GM18519 (cell line): Measurements from ENCODE around the gene GLT1D1.
"Not testable (repeated sequence)": the region's sequence is repeated elsewhere in the genome, so short reads cannot be mapped to it uniquely, and the experiment has no call there.

ENCODE experiments used
- ATAC-seq: cut with Tn5 transposase; IDR thresholded peaks from one replicate; pipeline ENCODE4 v1.9.1; 2021; ENCODE audit warnings: mild to moderate bottlenecking, moderate library complexity; ENCODE audit not compliant: unreplicated experiment, low FRiP score

GLT1D1 gene

DNA sequence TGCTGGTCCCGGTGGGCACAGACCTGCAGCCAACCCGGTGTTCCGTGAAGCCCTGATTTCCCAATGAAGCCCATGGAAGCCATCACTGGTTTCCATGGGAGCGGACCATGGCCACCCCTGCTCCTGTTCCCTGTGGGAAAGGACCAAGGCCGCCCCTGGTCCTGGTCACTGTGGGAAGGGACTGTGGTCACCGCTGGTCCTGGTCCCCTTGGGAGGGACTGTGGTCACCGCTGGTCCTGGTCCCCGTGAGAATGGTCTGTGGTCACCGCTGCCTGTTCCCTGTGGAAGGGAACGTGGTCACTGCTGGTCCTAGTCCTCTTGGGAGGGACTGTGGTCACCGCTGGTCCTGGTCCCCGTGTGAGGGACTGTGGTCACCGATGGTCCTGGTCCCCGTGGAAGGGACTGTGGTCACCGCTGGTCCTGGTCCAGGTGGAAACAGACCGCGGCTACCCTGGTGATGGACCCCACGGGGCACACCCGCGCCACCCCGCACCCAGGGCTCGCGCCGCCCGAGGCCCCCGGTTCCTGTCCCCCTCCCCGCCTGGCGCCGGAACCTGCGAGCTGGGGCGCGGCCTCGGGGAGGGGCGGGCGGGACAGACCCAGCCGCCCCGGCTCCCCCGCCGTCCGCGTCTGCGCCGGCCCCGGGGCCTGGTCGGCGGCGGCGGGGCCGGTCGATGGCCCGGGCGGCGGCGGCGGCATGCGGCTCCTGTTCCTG, at the start of gene GLT1D1:
Gene GLT1D1, plus strand, starts transcription at position 594 of the 715 bp plus-strand sequence. Its CDS starts 104 bp downstream, at position 698.
- no peak for ATAC-seq

DNA sequence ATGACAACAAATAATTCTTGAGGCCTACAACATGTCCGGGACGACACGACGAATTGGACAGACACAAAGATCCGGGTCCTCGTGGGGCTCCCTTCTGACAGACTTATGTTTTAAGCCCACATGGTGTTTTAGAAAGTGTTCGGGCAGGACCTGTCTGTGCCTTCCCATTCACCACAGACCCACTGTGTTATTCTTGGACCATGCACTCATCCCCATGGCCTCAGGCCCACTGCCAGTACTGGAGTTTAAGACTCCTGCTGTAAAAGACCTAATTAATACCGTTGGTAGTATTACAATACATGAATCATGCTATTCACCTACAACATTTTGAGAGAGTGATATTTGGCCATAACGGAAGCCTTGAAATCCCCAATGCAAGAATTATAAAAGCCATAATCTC, 49.5 kb upstream of the GLT1D1 start:
- ATAC-seq = no peak

DNA sequence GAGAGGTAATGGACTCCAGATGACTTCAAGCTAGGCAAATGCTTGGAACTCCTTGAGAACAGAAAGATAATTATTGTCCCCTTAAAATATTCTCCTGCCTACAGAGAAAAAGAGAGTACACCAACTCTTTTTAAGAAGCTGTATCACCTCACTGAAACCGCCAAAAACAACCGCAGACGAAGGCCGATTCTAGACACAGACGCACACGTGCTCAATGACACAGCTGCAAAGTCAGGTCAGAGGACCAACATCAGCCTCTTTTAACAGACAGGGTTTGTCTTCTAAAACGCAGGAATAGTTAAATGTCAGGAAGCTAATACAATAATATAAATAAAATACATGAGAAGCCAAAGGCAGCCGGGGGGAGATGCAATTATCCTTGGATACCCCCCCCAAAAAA, 48.5 kb upstream of the GLT1D1 start:
- no peak for ATAC-seq

DNA sequence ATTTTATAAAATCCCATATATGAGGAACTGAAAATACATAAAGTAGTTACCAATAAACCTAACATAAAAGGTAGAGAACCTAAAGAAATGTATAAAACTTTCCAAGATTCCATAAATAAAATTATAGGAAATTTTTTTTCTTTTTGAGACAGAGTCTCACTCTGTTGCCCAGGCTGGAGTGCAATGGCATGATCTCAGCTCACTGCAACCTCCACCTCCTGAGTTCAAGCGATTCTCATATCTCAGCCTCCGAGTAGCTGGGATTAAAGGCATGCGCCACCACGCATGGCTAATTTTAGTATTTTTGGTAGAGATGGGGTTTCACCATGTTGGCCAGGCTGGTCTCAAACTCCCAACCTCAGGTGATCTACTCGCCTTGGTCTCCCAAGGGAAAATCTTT, 47.9 kb upstream of the GLT1D1 start:
- not testable (repeated sequence) for ATAC-seq

DNA sequence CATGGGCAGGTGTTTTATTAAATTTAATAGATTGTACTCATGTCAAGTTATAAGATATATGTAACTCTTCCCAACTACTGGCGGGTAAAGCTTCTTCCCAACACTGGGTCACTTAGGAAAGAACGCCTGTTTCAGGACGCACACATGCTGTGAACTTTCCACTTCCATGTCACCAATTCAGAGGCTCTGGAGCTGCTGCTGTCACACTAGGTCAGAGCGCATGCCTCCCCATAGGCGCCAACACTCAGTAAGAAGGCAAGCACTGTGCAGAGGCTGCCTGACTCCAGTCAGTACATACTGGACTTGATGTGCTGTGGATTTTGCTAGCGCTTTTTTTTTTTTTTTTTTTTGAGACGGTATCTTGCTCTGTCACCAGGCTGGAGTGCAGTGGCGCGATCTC, 46.7 kb upstream of the GLT1D1 start:
- no peak for ATAC-seq

DNA sequence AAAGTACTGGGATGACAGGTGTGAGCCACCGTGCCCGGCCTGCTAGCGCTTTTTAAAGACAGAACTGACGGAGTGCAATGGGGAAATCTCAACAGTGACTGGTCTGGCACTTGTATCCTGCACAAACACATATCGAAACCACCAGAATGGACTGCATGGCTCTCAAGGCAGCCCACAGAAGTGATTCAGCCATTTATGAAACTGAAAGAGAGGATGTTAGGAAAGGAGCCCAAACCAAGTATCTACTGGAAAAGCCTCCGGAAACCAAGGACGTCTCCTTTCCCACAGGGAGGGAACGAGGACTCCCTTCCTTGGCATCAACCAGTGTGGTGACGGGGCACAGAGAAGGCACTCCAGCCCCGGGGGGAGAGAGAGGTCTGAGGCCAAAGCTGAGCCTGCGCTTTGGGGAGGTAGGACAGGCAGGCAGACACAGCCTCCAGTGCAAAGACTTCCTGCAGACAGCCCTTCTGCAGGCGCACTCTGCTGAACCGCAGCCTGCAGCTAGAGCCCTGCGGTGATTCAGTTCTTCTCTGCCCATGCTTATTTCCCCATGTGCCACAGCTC, 46.0 kb upstream of the GLT1D1 start:
- ATAC-seq = no peak

DNA sequence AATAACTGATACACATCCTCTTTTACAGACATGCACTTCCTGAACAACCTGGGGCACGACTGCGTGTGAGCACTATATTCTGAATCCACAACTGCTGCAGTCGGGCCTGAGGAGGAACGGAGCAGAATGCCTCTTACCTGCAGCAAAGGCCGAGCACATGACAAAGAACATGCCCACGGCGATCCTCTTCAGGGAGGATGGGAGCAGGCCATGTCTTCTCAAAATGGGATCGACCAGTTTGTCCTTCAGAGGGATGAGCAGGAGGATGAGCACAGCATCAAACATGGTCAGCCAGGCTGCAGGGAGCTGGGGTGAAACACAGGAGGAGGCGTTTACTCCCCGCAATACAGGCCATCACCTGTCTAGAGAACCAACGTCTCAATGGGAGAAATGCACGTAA, 44.6 kb upstream of the GLT1D1 start:
- no peak for ATAC-seq

DNA sequence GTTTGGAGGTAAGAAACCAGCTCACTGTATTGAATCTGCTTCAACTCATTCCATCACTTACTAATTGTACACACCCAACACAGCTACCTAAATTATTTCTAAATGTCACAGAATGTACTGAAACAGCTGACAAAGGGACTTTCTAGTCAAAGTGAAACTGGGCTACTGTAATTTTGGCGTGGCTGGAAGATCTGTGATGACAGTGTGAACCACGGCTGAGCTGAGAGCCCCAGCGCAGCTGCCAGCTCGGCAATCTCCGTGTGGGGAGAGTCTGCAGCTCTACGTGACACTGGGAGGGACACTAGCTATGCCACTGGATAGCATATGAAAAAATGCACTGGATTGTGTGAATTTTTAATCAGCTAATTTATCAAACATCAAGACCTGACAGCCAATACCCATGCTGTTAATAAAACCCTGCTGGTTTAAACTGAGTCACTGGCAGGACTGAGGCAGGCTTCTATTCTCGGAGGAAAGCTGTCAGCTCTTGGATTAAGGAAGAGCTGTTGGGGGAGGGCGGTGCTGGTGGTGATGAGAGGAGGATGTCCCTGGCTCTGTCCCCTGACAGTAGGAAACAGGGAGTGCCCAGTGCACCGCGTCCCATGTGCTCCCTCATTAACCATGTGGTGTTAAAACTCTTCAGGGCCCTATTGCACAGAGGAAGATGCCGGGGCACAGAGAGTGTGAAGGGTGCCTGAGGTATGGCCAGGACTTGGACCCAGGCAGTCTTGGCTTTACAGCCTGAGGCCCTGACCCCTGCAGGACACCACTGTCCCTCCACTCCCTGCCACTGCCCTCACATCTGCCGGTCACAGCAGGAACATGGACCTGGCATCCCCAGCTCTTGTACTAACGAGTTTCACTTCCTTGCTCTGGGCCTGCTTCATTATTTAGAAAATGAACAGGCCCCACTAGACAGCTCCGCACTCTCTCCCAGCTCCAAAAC, 42.8 kb upstream of the GLT1D1 start:
- ATAC-seq = peak; percentile 85

DNA sequence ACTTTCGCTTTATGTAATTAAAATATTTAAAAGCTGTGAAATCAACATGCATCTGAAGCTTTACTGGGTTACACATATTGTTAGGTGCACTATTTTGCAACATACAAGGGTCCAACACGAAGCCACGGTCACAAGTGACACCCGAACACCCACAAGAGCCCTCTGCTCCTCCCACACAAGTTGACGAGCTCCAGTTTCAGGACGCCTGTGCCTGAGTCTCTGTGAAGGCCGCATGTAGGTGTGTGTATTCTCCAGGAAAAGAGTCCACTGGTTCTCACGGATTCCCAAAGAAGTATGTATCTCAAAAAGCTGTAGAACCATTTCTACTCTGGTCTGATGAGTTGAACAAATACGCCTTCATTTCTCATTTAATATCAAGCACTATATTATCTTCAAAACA, 41.5 kb upstream of the GLT1D1 start:
- no peak for ATAC-seq

DNA sequence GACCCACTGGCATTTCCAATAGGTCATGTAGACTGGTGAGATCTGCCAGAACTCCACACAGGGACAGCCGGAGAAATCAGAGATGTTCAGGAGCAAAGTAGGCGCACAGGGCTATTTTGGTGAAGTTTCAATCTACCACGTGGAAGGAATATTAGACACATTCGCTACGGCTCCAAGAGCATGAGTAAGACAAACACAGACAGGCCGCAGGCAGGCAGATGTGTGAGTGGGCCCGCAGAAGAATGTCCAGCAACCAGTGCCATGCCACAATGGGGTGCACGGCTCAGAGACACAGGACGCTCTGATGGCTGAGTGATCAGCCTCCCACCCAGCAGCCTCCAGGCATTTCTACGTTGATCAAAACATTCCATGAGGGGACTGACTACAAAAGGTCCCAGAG, 39.9 kb upstream of the GLT1D1 start:
- ATAC-seq = no peak

DNA sequence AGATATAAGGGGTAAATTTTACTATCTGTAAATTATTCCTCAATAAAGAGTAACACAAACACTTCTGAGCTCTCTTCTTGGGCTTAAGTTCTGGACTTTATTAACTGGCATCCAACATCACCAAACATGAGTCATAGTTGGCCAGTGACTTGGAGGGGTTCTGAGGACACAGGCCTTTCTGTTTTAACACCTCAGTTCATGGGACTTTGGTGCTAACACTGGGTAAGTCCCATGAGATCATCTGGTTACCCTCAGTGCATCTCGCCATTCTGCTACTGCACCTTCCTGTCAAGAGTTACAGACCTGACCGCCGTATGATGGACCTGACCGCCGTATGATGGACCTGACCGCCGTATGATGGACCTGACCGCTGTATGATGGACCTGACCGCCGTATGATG, 39.4 kb upstream of the GLT1D1 start:
- no peak for ATAC-seq

DNA sequence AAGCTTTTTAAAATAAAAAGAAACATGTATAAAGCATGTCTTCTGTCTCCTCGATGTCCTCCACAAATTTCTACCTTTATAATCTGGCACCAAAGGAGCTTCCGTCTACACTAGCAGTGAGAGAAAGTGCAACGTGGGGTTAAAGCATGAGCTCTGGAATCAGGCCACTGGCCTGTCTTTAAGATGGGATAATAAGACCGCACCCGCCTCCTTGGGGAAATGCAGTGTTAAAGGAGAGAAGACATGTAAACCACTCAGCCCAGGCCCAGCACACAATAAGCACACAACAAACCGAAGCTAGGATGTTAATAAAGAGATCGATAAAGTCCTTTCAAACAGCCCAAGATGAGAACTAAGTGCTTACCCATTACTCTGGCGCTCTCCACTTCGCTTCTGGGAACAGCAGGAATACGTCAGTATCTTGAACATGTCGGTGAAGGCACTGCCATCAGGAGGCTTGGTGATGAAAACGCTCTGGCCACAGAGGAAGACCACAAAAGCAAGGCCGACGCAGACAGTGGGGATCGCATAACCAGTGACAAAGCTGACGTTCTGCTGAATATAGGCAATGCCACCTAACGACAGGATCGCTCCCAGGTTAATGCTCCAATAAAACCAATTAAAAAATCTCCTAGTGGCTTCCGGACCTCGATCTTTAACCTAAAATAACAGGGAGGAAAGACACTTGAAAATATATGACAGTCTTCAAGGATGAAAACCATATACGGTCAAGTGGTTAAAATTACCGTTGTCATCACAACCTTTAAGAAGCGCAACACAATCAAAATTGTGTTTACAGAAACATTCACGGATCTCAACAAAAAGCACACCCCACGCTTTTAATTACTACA, 38.6 kb upstream of the GLT1D1 start:
- no peak for ATAC-seq

DNA sequence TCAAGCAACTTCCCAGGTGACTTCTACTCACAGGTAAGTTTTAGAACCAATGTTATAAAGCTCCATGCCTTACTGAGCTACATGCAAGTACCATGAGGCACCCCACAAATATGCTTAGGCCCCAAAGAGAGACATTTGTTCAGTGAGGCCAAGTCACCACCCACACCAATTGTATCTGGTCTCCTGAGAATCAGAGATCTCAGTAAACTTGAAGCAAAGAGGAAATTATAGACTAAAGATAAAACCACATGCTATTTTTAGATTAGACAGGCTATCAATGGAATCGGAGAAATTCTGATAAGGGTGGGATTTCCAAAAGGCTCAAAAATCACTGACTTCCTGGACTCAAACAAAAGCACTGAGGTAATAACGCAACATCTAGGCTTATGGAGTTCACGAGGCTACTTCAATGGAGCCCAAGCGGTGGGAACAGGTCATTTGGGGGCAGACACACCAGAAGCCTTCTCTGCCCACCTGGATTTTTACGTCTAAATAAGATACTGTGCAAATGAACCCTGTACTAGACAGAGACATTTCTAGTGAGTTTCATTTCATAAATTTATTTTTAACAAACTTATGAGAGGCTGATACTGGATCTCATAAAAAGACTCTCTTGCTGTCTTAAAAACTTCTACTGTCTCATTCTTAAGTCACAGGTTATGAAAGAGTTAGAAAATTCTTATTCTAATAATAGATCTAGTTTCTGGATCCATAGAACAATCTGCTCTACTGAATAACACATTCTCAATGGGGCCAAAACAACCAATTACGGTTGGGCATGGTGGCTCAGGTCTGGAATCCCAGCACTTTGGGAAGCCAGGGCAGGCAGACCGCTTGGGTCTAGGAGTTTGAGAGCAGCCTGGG, 37.3 kb upstream of the GLT1D1 start:
- no peak for ATAC-seq

DNA sequence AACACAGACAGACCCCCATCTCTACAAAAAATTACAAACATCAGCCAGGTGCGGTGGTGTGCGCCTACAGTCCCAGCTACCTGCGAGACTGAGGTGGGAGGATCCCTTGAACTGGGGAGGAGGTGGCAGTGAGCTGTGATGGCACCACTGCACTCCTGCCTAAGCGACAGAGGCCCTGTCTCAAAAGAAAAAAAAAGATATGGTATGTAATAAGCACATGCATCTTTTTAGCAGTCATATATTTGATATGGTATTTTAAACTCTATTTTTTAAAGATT, 36.7 kb upstream of the GLT1D1 start:
- no peak for ATAC-seq

DNA sequence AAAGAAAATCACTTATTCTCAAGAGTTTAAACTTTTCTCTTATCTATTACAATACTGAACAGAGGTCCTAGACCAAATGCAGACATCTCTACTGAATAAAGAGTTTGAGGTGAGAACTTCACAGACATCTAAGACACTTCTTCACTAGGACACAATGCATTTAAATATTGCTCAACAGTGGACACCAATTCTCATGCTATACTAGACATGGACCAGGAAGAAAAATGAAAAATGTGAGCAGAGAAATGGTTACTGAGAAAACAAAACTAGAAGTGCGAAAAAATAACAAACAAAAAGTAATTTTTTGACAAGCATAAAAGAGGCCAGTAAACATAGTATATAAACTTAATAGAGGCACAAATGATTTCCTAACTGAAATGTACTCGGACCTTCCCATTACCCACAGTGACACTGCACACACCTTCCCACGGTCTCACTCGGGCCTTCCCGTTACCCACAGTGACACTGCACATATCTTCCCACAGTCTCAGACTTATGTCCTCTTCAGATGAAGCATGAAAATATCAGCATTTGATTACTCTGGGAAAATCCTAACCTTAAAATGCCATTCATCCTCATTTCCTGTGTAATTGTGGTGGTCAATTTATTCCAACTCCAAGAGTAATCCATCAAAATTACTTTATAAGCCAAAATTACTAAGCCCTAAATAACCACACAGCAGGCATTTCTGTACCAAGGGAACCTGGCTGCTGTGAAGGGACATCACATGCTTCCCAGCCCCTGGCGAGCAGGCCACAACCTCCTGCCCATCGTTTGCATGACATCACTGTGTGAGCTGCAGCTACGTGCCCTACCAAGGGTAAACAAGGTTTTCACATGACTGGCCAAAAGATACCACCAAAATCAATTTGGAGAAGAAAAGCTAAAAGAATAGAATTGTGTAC, 35.9 kb upstream of the GLT1D1 start:
- ATAC-seq = peak; percentile 30

DNA sequence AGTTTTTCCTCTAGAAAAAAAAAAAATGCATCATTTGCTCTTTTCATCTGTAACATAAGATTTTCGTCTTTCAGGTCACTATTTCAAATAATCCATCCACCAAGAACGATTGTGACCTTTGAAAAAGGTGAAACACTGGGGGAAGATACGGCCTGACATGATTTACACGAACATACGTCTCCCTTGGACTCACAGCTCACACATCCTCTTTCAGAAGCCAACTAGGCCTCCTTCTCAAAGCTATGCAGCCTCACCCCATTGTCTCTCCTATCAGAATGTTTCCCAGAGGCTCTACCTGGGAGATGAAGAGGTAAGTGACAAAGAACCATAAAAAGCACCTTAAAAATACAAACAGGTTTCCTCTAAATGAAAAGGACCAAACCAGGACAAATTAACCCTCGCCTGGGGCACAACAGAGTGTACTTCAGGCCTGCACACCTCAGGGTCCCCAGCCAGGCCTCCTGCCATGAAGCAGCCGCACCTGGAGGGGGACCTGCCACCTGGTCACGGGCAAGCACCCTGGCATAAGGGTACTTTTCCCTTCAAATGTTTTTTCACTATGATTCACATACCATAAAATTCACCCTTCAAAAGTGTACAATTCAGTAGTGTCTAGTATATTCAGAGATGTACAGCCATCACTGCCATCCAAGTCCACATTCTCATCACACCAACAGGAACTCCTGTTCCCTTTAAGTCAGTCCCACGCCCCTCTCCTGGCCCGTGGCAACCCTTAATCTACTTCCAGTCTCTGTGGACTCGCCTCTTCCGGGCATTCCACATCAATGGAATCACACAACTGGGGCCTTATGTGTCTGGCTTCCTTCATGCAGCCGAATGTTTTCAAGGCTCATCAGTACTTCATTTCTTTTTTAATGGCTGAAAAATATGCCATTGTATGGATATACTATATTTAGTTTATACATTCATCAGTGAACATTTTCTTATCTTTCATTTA, 34.9 kb upstream of the GLT1D1 start:
- peak; percentile 25 for ATAC-seq

DNA sequence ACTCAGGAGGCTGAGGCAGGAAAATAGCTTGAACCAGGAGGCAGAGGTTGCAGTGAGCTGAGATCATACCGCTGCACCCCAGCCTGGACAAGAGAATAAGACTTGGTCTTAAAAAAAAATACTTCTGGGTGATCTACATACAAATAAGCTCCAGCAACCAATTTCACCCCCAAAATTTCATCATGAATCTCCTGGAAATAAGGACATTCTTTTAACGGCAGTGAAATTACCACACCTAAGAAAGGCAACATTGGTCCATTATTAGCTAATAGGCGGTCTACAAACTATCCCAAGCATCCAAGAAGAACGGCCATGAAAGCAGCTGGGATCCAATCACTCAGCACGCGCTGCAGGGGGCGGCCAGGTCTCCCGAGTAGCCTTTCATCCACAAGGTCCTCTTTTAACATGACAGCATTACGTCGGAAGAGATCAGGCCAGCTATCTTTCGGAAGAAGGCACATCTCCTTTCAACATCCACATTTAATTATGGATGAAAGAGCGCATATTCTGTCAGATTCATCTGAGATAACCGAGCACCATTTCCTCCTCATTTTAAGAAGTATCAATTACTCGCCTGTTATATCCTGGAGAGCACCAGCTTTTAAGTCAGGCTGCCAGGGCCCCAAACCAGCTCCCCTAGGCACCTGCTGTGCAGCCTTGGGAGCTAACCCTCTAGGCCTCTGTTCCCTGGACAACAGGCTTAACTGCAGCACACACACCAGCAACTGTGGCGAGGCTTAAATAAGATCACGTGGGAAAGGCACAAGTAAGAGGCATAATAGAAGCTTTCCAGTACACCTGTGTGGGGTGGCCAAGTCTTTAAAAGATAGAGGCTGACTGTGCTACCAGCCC, 33.8 kb upstream of the GLT1D1 start:
- no peak for ATAC-seq
